RWPE2 (cell line): Measurements from ENCODE around the gene MAEA.

Experiments
- ATAC-seq: fragments of 200-7000 bp; cut with Tn5 transposase; 3 replicates; pipeline ENCODE4 v1.9.1; 2021; ENCODE audit warnings: low read depth
- DNase-seq: peaks from one replicate; pipeline ENCODE4 v3.0.0-alpha.2; 2020; ENCODE audit warnings: low spot score
- H3K27ac ChIP-seq: fragments of 450-650 bp; 2 replicates; pipeline ENCODE4 v1.5.1; 2017; ENCODE audit warnings: mild to moderate bottlenecking; ENCODE audit not compliant: poor library complexity, severe bottlenecking
- H3K27me3 ChIP-seq: fragments of 250-450 bp; sonication (Bioruptor Pico); 2 replicates; pipeline ENCODE4 v1.5.1; 2021; ENCODE audit warnings: mild to moderate bottlenecking, moderate library complexity; ENCODE audit not compliant: insufficient read depth, poor library complexity, severe bottlenecking
- H3K36me3 ChIP-seq: fragments of 250-450 bp; sonication (Bioruptor Pico); 2 replicates; pipeline ENCODE4 v1.5.1; 2020; ENCODE audit warnings: low read depth, mild to moderate bottlenecking, moderate library complexity
- H3K4me1 ChIP-seq: fragments of 250-450 bp; sonication (Bioruptor Pico); 2 replicates; pipeline ENCODE4 v1.5.1; 2021; ENCODE audit warnings: mild to moderate bottlenecking, moderate library complexity; ENCODE audit not compliant: insufficient read depth, poor library complexity, severe bottlenecking
- H3K4me3 ChIP-seq: fragments of 250-450 bp; sonication (Bioruptor Pico); 2 replicates; pipeline ENCODE4 v1.5.1; 2021; ENCODE audit warnings: mild to moderate bottlenecking, moderate library complexity; ENCODE audit not compliant: severe bottlenecking
- H3K9me3 ChIP-seq: fragments of 250-450 bp; sonication (Bioruptor Pico); 2 replicates; pipeline ENCODE4 v1.5.1; 2021; ENCODE audit warnings: mild to moderate bottlenecking, moderate library complexity; ENCODE audit not compliant: severe bottlenecking
- TF ChIP-seq, protein P1 (sequence below): fragments of 450-650 bp; IDR thresholded peaks from one replicate; pipeline ENCODE4 v1.5.1; 2017; ENCODE audit warnings: mild to moderate bottlenecking, moderate library complexity; ENCODE audit not compliant: poor library complexity, severe bottlenecking

The MAEA gene

DNA sequence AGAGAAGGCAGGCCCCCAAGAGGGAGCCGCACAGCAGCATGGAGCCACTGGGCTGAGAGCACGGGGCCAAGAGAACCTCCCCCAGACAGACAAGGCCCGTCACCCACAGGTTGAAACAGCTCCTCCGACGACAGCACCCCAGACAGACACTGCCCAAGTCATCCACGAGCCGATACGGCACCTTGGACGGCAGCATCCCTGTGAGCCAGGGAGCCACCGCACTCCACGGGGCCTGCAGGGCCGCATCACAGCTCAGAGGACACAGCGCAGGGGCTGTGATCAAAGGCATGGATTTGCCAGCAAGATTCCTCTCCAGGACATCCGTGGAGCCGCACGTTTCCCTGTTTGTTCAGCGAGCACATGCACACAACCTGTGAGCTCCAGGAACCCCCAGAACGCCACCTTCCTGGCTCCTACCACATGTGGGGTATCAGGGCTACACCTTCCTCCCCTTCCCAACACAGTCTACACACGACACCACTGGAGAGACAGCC is 44.7 kb upstream of the MAEA start:
- DNase-seq: peak; percentile 46
- ATAC-seq: no peak
- Histone ChIP-seq H3K36me3 (peaks cover 23% of the 10 kb centered on the region), H3K27ac (no peak overlapping the region), H3K4me1 (peaks cover 16% of the 10 kb centered on the region), H3K4me3 (no peak overlapping the region), H3K27me3 (no peaks in the 10 kb centered on the region), H3K9me3 (peaks cover under 1% of the 10 kb centered on the region)
- TF ChIP-seq, protein P1, sequence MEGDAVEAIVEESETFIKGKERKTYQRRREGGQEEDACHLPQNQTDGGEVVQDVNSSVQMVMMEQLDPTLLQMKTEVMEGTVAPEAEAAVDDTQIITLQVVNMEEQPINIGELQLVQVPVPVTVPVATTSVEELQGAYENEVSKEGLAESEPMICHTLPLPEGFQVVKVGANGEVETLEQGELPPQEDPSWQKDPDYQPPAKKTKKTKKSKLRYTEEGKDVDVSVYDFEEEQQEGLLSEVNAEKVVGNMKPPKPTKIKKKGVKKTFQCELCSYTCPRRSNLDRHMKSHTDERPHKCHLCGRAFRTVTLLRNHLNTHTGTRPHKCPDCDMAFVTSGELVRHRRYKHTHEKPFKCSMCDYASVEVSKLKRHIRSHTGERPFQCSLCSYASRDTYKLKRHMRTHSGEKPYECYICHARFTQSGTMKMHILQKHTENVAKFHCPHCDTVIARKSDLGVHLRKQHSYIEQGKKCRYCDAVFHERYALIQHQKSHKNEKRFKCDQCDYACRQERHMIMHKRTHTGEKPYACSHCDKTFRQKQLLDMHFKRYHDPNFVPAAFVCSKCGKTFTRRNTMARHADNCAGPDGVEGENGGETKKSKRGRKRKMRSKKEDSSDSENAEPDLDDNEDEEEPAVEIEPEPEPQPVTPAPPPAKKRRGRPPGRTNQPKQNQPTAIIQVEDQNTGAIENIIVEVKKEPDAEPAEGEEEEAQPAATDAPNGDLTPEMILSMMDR: no peak

DNA sequence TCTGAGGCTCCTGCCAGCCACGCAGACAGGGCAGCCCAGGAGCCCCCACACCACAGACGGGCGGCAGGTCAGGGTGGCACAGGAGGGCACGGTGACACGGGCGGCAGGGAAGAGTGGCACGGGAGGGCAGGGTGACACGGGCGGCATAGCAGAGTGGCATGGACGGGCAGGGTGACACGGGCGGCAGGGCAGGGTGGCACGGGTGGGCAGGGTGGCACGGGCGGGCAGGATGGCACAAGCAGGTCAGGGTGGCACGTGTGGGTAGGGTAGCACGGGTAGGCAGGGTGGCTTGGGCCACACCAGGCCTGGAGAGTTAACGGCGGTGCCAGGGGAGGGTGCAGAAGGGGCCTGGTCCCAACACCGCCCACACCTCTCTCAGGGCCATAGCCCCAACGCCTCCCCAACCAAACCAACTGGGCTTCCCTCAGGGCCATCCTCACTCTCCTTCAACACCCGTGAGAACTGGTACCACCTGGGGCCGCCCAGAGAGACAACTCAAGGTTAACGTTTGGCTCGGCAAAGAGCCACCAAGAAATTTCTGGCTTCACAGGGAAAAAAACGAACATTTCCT is 44.1 kb upstream of the MAEA start:
- no peaks in the 10 kb centered on the region for H3K27me3 ChIP-seq
- no peak overlapping the region for H3K4me3 ChIP-seq
- peaks cover 5% of the 10 kb centered on the region for H3K9me3 ChIP-seq
- TF ChIP-seq, protein P1: no peak
- no peak overlapping the region for H3K27ac ChIP-seq
- H3K4me1 ChIP-seq: peaks cover 16% of the 10 kb centered on the region
- peak; percentile 50 for DNase-seq
- ATAC-seq: no peak
- peaks cover 27% of the 10 kb centered on the region for H3K36me3 ChIP-seq

DNA sequence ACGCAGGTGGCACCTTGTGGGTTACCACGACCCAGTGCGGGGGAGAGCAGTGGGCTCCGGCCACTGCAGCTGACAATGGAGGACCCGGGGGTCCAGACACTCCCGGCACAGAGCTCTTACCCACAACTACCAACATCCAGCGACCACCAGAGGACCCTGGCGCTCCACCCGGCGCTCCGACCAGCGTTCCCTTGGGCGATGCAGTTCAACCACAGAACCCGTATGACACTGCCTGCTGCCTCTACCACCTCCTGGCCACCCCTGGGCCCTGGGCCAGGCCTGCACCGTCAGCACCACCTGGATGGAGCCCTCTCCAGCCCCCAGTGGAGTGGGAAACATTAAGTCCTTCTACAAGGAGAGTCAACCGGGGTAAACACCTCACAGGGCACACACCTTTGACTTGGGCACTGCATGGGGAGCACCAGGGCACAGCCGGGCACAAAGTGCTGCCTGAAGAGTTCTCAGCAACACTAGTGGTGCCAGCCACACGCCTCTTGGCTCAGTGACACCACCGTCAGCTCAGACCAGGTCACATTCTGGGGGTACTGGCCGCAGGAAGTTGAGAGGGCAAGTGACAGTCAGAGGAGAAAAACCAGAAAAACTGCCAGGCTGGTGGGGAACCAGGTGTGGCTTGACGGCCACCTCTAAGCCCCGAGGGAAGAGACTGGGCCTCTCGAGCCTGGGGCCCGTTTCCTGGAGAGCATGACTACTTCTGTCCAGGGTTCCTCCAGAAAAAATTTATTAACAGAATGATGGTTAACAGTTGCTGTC is 43.4 kb upstream of the MAEA start:
- TF ChIP-seq, protein P1: no peak
- H3K36me3 ChIP-seq: peaks cover 25% of the 10 kb centered on the region
- peak overlapping the region; percentile 78 for H3K4me3 ChIP-seq
- peaks cover 16% of the 10 kb centered on the region for H3K4me1 ChIP-seq
- ATAC-seq: no peak
- H3K27me3 ChIP-seq: no peaks in the 10 kb centered on the region
- DNase-seq: peak; percentile 60
- H3K27ac ChIP-seq: peak overlapping the region; percentile 93
- peaks cover 7% of the 10 kb centered on the region for H3K9me3 ChIP-seq

DNA sequence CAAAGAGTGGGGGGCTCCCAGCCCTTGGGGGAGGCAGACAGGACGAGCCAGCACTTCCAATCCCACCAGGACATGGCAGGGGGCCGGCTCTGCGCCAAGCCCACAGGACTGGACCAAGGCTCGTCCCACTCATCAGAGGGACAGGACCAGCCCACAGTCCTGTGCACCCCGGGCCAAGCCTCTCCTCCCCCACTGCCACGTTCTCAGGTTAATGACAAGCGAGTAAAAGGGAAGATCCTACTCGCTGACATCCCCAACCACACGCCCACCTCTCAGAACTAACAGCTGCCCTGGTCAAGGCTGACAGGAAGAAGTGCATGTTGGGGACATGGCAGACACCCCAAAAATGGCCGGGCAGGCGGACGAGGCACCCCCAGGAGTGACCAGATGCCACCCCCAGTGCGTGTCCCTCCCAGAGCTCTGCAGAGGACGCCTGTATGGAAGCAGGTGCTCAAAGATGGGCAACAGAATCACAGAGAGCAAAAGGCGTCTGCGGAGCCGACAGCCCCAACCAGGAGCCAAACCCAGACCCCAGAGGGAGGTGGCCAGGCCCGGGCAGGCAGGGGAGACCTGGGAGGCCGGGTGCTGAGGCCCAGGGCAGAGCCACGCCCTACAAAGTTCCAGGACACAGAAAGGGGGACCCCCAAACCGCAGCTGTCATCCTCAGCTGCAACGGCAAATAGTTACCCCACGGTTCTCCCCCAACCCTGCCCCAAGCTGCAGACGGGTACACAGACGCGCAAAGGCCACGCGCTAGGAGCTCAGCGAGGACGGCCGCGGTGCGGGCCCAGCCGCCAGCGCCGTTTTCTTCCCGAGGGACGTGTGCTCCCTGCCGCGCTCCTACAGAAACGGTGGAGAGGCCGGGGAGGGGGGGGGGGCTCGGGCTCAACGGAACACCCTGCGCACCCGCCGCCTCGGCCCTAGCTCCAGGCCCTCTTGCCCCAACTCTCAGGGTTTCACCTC is 42.5 kb upstream of the MAEA start:
- TF ChIP-seq, protein P1: no peak
- H3K27me3 ChIP-seq: no peaks in the 10 kb centered on the region
- H3K9me3 ChIP-seq: peaks cover 11% of the 10 kb centered on the region
- peak; percentile 49 for DNase-seq
- H3K4me3 ChIP-seq: peak overlapping the region; percentile 78
- peak overlapping the region; percentile 93 for H3K27ac ChIP-seq
- ATAC-seq: peak; percentile 8; the same call in 1 of the 3 replicates
- H3K4me1 ChIP-seq: peaks cover 16% of the 10 kb centered on the region
- peaks cover 28% of the 10 kb centered on the region for H3K36me3 ChIP-seq
